Stimulated activated naive CD4-positive, alpha-beta T cell treated with Interleukin-2 at 50 U/mL for 16 hours (primary cell): ENCODE results near the gene TRIB2.

Source experiments
- DNase-seq: peaks from one replicate; lab custom pipeline; 2025; lab: John Stamatoyannopoulos, UW

The TRIB2 gene

GRCh38 chr2:12742891-12743290 is 26.2 kb downstream of the TRIB2 start:
- no peak for DNase-seq

- DNase-seq: no peak
Observed at GRCh38 chr2:12750166-12750905, 33.6 kb downstream of the TRIB2 start.

- DNase-seq: no peak
Observed at GRCh38 chr2:12754643-12755042, 37.9 kb downstream of the TRIB2 start.

- no peak for DNase-seq
Observed at GRCh38 chr2:12755384-12755783, 38.6 kb downstream of the TRIB2 start.

- no peak for DNase-seq
Observed at GRCh38 chr2:12759248-12759647, 42.5 kb downstream of the TRIB2 start.

- DNase-seq: no peak
Observed at GRCh38 chr2:12761104-12761503, 44.4 kb downstream of the TRIB2 start.

- DNase-seq: no peak
Observed at GRCh38 chr2:12762337-12762736, 45.6 kb downstream of the TRIB2 start.

GRCh38 chr2:12762976-12763375 is 46.2 kb downstream of the TRIB2 start:
- DNase-seq: no peak

GRCh38 chr2:12763486-12763885 is 46.8 kb downstream of the TRIB2 start:
- no peak for DNase-seq

GRCh38 chr2:12764075-12764730 is 47.5 kb downstream of the TRIB2 start:
- no peak for DNase-seq

- no peak for DNase-seq
Observed at GRCh38 chr2:12764849-12765605, 48.3 kb downstream of the TRIB2 start.

- no peak for DNase-seq
Observed at GRCh38 chr2:12766421-12766879, 49.7 kb downstream of the TRIB2 start.

GRCh38 chr2:12767541-12767940 is 50.8 kb downstream of the TRIB2 start:
- no peak for DNase-seq

- no peak for DNase-seq
Observed at GRCh38 chr2:12767996-12768624, 51.4 kb downstream of the TRIB2 start.

- no peak for DNase-seq
Observed at GRCh38 chr2:12769492-12770105, 52.9 kb downstream of the TRIB2 start.

GRCh38 chr2:12770300-12770968 is 53.7 kb downstream of the TRIB2 start:
- no peak for DNase-seq

- DNase-seq: no peak
Observed at GRCh38 chr2:12771154-12771553, 54.4 kb downstream of the TRIB2 start.

- no peak for DNase-seq
Observed at GRCh38 chr2:12773586-12774394, 57.1 kb downstream of the TRIB2 start.

GRCh38 chr2:12774395-12774727 is 57.6 kb downstream of the TRIB2 start:
- no peak for DNase-seq

GRCh38 chr2:12776521-12776961 is 59.8 kb downstream of the TRIB2 start:
- DNase-seq: no peak

GRCh38 chr2:12778369-12778768 is 61.6 kb downstream of the TRIB2 start:
- DNase-seq: no peak
